ENCODE measurements around the gene MAPK13.

- peak; percentile 15 for TF ChIP-seq CTCF (IDR thresholded peaks at IDR 0.05; ENCODE audit: low read depth, low read length, missing input control)
- no peak for TF ChIP-seq HNF4G (IDR thresholded peaks at IDR 0.05)
- no peak for TF ChIP-seq ZBTB33 (IDR thresholded peaks at IDR 0.05)
- TF ChIP-seq MAX (IDR thresholded peaks at IDR 0.05), result no peak
- no peak for TF ChIP-seq JUND (IDR thresholded peaks at IDR 0.05)
- TF ChIP-seq RAD21 (IDR thresholded peaks at IDR 0.05), result no peak
- no peak for TF ChIP-seq REST (IDR thresholded peaks at IDR 0.05)
- no peak for TF ChIP-seq TAF1 (conservative IDR thresholded peaks at IDR 0.05)
- TF ChIP-seq NR2F2 (IDR thresholded peaks at IDR 0.05), result no peak
- no peak for TF ChIP-seq GABPA (IDR thresholded peaks at IDR 0.05 in 1 of 2, conservative IDR thresholded peaks at IDR 0.05 in 1 of 2)
- no peak for TF ChIP-seq ATF3 (IDR thresholded peaks at IDR 0.05)
- TF ChIP-seq EGR1 (IDR thresholded peaks at IDR 0.05; ENCODE audit: low read depth in 2 of 2), result no peak
Measured at GRCh38 chr6:36130667-36131510, 576 bp downstream of the MAPK13 start.

All from liver (tissue), 3 donors.